ENCODE data around the gene CLCN5. TPM values are rescaled to one million over a fixed set of nuclear protein-coding genes. Genes with fewer than 3 reads are reported as not detected.
A peak's percentile ranks its signal among the peaks of the same experiment; 100 is the strongest.

CLCN5 gene
- total and polyA plus RNA-seq, 2 of the 13 experiments (the other 11 are each of a cell fraction or from before 2014, with no cell fraction given), result 7.8 to 27.3 TPM

DNA sequence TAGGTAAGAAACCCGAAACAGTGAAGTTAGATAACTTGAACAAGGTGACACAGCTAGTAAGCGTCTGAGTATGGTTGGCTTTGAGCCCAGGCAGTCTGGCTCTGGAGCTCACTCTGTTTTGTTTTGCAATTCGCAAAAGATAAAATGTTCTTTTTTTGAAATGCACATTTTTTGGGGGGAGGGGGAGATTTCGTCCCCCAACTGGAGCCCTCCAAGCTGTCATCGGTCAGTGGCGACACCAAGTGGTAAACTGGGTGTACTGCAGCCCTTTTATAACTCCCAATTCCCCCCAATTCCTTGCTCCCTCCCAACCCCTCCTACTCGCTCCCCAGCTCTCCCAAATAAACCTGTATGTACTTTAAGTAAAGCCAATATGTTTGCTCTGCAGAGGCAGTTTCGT, 2.8 kb upstream of the CLCN5 start (continued):
- TF ChIP-seq HMGXB4 (CRISPR knock-in tag; IDR thresholded peaks at IDR 0.05; ENCODE audit: borderline replicate concordance in 1 of 2, low read depth in 1 of 2) (no peak), MEF2D (CRISPR knock-in tag; IDR thresholded peaks at IDR 0.05) (no peak), KLF11 (CRISPR knock-in tag; IDR thresholded peaks at IDR 0.05) (no peak), TCF7 (IDR thresholded peaks at IDR 0.05; ENCODE audit: low read depth) (no peak), ZNF644 (CRISPR knock-in tag; IDR thresholded peaks at IDR 0.05; ENCODE audit: low read depth) (no peak), FOXO1 (CRISPR knock-in tag; IDR thresholded peaks at IDR 0.05) (no peak), ZNF263 (CRISPR knock-in tag; IDR thresholded peaks at IDR 0.05) (no peak), RAD21 (CRISPR knock-in tag; IDR thresholded peaks at IDR 0.05) (peak; percentile 27; the same call in 1 of the 2 replicates), ZNF484 (CRISPR knock-in tag; IDR thresholded peaks at IDR 0.05; ENCODE audit: borderline replicate concordance, low read depth) (no peak), CTCF (CRISPR knock-in tag; IDR thresholded peaks at IDR 0.05) (peak; percentile 64), ZNF281 (CRISPR knock-in tag; IDR thresholded peaks at IDR 0.05; ENCODE audit: borderline replicate concordance) (0 out of 2 replicates have a peak, but pooled peaks have one; percentile 25), SSRP1 (CRISPR knock-in tag; IDR thresholded peaks at IDR 0.05) (no peak), ZMAT3 (CRISPR knock-in tag; conservative IDR thresholded peaks at IDR 0.05) (no peak), PATZ1 (CRISPR knock-in tag; IDR thresholded peaks at IDR 0.05) (peak; percentile 31; the same call in 1 of the 2 replicates), MEIS2 (CRISPR knock-in tag; IDR thresholded peaks at IDR 0.05) (no peak), ZNF784 (CRISPR knock-in tag; IDR thresholded peaks at IDR 0.05; ENCODE audit: borderline replicate concordance) (no peak), ZNF20 (CRISPR knock-in tag; IDR thresholded peaks at IDR 0.05) (no peak)
- TF ChIP-seq, protein P1, sequence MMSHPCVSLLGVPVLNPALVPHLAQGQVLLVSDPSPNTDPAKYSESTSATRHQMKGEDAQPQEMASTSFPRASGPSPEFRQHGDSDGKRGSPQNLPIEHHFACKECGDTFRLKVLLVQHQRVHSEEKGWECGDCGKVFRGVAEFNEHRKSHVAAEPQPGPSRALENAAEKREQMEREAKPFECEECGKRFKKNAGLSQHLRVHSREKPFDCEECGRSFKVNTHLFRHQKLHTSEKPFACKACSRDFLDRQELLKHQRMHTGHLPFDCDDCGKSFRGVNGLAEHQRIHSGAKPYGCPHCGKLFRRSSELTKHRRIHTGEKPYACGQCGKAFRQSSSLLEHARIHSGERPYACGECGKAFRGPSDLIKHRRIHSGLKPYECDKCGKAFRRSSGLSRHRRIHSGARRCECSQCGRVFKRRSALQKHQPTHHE (CRISPR knock-in tag; IDR thresholded peaks at IDR 0.05; ENCODE audit: borderline replicate concordance), result no peak
